Stimulated activated CD8-positive, alpha-beta memory T cell treated with anti-CD3 and anti-CD28 coated beads, Interleukin-12 subunit alpha, Interleukin-12 subunit beta, amount 100 ng/mL, for 1 hour (primary cell): ENCODE results near the gene CTNNA3.

Experiments
- DNase-seq: peaks from one replicate; pipeline ENCODE4 v3.0.0-alpha.2; 2020; ENCODE audit warnings: low read depth

Gene CTNNA3

GRCh38 chr10:66642217-66642616 lies 1053.8 kb downstream of the CTNNA3 start:
- no peak for DNase-seq

DNA sequence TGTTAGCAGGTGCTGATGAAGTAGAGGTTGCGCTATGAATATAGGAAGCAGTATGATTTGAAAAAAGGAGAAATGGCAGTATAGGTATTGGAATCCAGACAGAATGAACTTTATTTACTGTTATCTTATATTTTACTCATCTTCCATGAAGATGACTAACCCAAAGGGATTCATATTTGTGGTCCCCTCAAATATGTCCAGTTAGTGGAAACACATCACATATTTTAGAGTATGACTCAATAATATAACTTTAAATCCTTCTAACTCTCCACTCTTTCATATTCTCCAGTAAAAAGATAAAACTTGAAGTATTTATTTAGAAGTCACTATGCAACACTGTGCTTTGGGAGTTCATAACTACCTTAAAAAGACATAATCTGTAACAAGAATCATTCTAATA lies 1056.6 kb downstream of the CTNNA3 start:
- DNase-seq, result no peak

- DNase-seq, result no peak
Measured at GRCh38 chr10:66637273-66638036, 1058.5 kb downstream of the CTNNA3 start.

GRCh38 chr10:66629996-66630395 lies 1066.0 kb downstream of the CTNNA3 start:
- no peak for DNase-seq

GRCh38 chr10:66627156-66627555 lies 1068.8 kb downstream of the CTNNA3 start:
- DNase-seq, result no peak

- no peak for DNase-seq
Measured at GRCh38 chr10:66625709-66626590, 1070.0 kb downstream of the CTNNA3 start.

- DNase-seq, result no peak
Measured at GRCh38 chr10:66622050-66622449, 1073.9 kb downstream of the CTNNA3 start.

DNA sequence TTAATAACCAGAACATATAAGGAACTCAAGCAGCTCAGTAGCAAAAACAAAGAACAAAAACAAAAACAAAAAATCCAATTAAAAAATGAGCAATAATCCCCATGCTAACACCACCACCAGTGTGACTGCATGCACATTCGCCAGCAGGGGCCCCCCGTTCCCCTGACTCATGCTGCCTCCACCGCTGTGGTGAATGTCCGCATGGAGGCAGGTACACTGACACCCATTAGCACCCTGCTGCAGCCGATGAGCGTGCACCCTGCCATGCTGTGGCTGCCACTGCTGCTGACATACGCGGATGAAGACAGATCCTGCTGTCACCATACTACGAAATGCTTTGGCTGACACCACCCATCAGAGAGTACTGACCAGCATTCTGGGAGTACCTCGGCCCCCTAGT lies 1091.8 kb downstream of the CTNNA3 start:
- no peak for DNase-seq

DNA sequence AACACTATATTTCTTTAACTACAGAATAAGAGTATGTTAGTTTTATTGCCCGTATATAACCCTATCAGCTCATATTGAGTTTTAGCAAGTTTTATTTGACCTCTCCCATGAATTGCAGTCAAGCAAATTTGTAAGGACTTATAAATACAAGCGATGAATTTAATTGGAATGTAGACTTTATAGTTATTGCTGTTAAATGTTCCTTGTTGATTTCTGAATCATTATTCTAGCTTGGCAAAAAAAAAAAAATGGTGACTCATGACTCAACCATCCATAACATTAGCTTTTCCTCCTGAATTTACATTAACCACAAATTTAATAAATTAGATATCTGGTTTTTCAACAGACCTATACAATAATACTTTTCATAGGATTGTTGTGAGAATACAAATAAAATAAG lies 1104.1 kb downstream of the CTNNA3 start:
- no peak for DNase-seq

DNA sequence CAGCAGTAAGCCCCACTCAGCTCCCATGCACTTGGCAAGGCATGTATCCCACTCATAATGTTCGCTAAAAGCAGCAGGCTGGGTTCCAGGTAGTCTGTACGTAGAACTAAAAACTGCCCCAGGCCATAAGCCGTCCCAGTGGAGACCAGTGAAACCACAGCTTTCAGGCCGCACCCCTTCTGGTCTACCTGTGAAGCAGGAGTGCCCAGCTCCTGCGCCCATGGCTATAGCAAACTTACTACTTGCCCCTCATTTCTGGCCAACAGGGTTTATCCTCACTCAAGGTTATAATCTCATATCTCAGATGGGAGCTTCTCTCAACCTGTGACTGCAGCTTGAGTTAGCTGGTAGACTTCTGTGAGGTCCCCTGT lies 1108.3 kb downstream of the CTNNA3 start:
- DNase-seq, result no peak

- no peak for DNase-seq
Measured at GRCh38 chr10:66586897-66587679, 1108.9 kb downstream of the CTNNA3 start.

GRCh38 chr10:66586073-66586472 lies 1109.9 kb downstream of the CTNNA3 start:
- DNase-seq, result no peak

GRCh38 chr10:66575251-66575855 lies 1120.6 kb downstream of the CTNNA3 start:
- no peak for DNase-seq

GRCh38 chr10:66572700-66573099 lies 1123.3 kb downstream of the CTNNA3 start:
- no peak for DNase-seq

- no peak for DNase-seq
Measured at GRCh38 chr10:66565999-66566398, 1130.0 kb downstream of the CTNNA3 start.

GRCh38 chr10:66564287-66564686 lies 1131.7 kb downstream of the CTNNA3 start:
- DNase-seq, result no peak

- DNase-seq, result no peak
Measured at GRCh38 chr10:66555061-66555460, 1140.9 kb downstream of the CTNNA3 start.

DNA sequence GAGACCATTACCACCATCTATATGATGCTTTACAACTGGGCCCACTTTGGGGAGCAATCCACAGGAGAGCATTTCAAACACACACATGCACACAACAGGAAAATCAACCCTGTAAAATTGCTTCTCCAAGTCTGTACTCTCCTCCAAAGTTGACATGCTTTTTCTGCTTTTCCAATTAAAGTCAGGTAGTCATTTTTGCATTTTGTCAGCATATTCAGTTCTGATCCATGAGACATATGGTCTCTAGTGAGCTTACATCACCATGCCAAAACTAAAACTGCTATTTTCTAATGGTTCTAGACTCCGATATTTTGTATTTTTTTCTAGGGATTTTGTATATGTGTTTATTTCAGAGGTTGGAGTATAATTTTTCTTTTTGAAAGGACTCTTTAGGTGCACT lies 1143.7 kb downstream of the CTNNA3 start:
- DNase-seq, result no peak

DNA sequence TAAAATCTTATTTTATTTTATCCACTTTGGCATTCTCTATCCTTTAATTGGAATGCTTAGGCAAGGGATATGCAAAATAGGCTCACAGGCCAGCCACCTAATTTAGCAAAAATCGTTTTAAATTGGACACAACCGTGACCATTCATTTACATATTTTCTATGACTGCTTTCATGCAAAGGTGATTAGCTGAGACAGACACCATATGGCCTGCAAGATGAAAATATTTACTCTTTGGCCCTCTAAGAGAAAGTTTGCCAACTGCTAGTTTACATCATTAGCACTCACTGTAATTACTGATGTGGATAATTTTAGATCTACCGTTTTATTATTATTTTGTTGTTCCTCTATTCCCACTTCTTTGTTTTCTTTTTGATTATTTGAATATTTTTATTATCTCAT lies 1145.6 kb downstream of the CTNNA3 start:
- DNase-seq, result no peak

DNA sequence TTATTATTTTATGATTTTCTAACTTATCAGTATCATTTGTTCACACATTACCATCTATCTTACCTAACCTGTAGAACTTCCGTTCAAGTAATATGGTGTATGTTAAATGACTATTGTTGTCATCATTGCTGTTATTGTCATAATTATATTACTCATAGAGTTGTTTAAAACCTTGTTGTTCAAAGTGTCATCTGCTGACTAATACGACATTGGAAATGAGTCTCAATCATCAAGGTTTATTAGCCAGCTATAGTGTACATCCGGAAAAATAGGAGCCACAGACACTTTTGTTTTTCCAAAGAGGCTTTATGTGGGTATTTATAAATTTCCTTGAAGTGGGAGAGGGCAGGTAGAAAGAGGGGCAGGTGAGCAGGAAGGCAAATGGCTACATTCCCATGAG lies 1157.1 kb downstream of the CTNNA3 start:
- DNase-seq, result no peak

GRCh38 chr10:66538371-66538770 lies 1157.6 kb downstream of the CTNNA3 start:
- no peak for DNase-seq

DNA sequence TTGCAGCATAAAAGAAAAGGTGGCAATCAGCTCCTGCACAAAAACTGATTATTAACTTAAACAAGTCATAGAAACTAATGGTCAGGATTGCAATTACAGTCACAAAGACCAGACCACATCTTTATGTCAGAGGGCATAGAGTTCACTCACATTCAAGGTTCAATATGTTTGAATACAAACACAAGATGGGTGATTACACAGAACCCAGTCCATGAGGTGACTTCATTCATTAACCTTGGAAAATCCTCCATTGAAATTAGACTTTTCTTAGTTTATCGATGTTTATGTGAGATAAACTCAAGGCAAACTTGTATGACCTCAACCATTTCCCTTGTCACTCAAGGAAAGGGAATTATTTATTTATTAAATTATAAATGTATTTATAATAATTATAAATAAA lies 1158.8 kb downstream of the CTNNA3 start:
- DNase-seq, result no peak
